Measurements from ENCODE around the gene ITLN1.

Gene ITLN1

DNA sequence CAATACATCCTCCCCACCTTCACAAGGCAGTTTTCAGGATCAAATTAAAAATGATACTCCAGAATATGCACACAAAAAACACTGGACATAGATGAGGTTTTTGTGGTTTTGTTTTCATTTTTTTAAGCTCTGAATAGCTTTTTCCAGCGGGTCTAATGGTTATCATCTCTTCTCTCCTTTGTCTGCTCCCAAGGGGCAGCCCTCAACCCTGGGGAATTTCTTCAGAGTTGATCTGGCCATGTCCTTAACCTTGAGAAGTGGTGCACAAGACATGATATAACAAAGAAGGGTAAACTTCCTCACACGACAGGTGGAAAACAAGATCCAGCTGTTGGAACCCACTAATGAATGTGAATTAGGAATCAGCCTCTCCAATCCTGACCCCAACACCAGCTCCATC is 20.8 kb downstream of the ITLN1 start:
- Histone ChIP-seq H3K9me3 (ENCODE audit: insufficient read depth, low read depth, low read length) (no peaks in the 10 kb centered on the region), H3K27me3 (ENCODE audit: insufficient read depth, low read length) (no peaks in the 10 kb centered on the region), H3K4me3 (ENCODE audit: low read length) (no peak overlapping the region), H3K9ac (ENCODE audit: low read depth, low read length) (no peak overlapping the region), H3K36me3 (ENCODE audit: insufficient read depth, low read depth, low read length) (no peaks in the 10 kb centered on the region), H3K27ac (ENCODE audit: low read length) (no peak overlapping the region), H3K4me1 (ENCODE audit: insufficient read depth, low read length) (no peaks in the 10 kb centered on the region)

DNA sequence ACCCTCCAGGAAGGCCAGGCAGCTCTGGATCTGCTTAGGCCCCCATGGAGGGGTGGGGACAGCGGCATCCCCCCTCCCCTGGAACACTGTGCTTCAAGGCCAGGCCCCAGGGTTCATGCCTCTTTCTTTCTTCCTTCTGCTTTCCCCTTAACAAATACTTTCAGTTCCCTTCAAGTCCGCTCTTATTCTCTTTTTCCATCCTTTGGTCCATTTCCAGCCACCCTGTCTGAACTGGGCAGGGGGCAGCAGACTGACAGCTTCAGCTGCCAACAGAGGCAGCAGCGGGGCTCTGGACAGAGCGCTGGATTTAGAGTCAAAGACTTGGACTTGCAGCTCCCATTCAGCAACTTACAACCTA is 21.2 kb downstream of the ITLN1 start:
- Histone ChIP-seq H3K4me3 (ENCODE audit: low read length) (no peak overlapping the region), H3K9ac (ENCODE audit: low read depth, low read length) (no peak overlapping the region), H3K27ac (ENCODE audit: low read length) (no peak overlapping the region), H3K36me3 (ENCODE audit: insufficient read depth, low read depth, low read length) (no peaks in the 10 kb centered on the region), H3K9me3 (ENCODE audit: insufficient read depth, low read depth, low read length) (no peaks in the 10 kb centered on the region), H3K27me3 (ENCODE audit: insufficient read depth, low read length) (no peaks in the 10 kb centered on the region), H3K4me1 (ENCODE audit: insufficient read depth, low read length) (no peaks in the 10 kb centered on the region)

DNA sequence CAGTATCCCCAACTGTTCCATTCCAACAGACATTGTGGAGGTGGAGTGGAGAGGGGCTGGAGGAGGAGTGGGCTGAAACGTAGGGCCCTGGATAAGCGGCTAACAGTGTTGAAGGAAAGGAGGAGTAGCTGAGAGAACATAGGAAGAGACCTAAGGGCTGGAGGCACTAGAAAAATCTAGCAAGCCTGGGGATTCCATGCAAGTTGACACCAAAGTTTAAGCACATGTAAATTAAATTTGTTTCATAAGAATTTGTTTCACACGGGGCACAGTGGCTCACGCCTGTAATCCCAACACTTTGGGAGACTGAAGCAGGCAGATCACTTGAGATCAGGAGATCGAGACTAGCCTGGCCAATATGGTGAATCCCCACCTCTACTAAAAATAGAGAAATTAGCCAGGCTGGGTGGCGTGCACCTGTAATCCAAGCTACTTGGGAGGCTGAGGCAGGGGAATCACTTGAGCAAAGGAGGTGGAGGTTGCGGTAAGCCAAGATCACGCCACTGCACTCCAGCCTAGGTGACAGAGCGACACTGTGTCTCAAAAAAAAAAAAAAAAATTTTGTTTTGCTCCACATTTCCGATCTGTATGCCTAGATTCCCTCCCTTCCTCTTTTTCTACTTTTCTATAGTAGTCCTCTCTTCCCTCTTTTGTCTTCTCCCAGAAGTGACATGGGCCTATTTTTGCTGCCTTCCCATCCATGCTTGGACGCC is 21.8 kb downstream of the ITLN1 start:
- no peak overlapping the region for H3K9ac ChIP-seq (ENCODE audit: low read depth, low read length)
- no peaks in the 10 kb centered on the region for H3K36me3 ChIP-seq (ENCODE audit: insufficient read depth, low read depth, low read length)
- H3K27me3 ChIP-seq (ENCODE audit: insufficient read depth, low read length) = no peaks in the 10 kb centered on the region
- H3K4me1 ChIP-seq (ENCODE audit: insufficient read depth, low read length) = no peaks in the 10 kb centered on the region
- no peak overlapping the region for H3K4me3 ChIP-seq (ENCODE audit: low read length)
- H3K9me3 ChIP-seq (ENCODE audit: insufficient read depth, low read depth, low read length) = no peaks in the 10 kb centered on the region
- H3K27ac ChIP-seq (ENCODE audit: low read length) = no peak overlapping the region

DNA sequence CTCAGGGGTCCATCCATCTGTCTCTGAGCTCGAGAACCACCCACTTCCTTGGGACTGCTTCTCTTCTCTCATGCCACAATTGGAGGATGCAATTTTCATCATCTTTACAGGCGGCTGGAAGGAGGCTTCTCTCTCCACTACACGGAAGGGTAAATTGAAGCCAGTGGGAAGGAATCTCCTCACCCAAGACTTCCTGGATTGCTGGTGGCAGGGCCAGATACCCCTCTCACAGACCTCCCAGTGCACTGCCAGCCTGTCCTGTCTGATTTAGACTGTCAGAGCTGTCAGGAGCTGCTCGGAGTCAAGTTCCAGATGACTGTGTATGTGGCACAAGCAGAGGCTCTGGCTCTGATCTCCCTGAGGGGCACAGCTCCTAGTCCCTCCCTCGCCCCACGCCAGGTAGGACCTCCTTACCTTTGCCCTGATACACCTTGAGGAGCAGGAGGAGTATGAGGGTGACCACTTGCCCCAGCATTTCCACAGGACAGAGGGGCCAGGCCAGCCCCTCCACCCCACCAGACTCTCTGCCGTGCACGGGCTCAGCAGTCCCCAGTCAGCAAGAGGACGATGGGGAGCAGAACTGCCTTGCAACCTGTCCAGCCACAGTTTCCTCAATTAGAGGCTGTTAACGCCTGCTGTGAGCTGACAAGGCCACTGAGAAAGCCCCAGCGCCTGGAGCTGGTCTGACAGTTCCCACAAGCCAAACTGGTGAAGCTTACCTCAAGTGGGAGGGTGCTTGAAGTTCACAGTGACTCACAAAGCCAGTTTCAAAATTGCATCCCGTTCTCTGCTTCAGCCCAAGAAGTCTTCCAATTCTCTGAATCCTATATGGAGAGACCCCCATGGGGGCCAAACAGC is 22.5 kb downstream of the ITLN1 start, which contains the start of gene CD244:
Gene CD244 (minus strand): TSS at position 685 of the 858 bp plus-strand sequence. CDS start 210 bp downstream, at position 475.
- Histone ChIP-seq H3K4me3 (ENCODE audit: low read length) (no peak within 1 kb of the TSS), H3K27ac (ENCODE audit: low read length) (no peak within 1 kb of the TSS), H3K36me3 (ENCODE audit: insufficient read depth, low read depth, low read length) (no peaks in the 10 kb centered on the region), H3K9ac (ENCODE audit: low read depth, low read length) (no peak within 1 kb of the TSS), H3K27me3 (ENCODE audit: insufficient read depth, low read length) (no peaks in the 10 kb centered on the region), H3K9me3 (ENCODE audit: insufficient read depth, low read depth, low read length) (no peaks in the 10 kb centered on the region), H3K4me1 (ENCODE audit: insufficient read depth, low read length) (no peaks in the 10 kb centered on the region)

DNA sequence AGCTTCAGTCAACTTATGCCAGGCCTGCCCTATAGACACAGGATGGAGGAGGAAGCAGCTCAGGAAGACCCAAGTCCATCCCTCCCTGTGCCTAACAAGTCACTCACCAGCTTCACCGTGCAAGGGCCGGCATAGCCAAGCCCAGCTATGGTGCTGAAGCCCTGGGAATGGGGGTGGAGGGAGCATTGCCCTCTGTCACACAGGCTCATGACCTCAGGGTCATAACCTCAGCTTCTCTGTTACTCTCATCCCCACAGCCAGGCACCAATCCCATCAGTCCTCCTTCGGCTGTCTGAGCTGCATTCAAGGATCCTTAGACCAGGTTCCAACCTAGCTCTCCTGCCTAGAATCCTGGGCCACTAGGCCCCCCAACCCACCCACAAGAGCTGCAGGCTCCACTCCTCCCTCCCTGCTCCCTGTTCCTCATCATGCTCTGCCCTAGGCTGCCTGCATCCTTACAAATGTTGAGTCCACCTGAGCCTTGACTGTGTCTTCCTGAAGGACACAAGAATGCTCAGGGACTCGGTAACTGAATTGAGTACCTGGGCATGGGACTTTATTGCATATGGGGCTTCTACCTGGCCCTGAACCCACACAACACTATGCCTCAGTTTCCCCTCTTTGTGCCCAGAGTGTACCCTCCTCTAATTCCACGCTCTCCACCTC is 24.0 kb downstream of the ITLN1 start:
- Histone ChIP-seq H3K9ac (ENCODE audit: low read depth, low read length) (no peak overlapping the region), H3K4me1 (ENCODE audit: insufficient read depth, low read length) (no peaks in the 10 kb centered on the region), H3K27me3 (ENCODE audit: insufficient read depth, low read length) (no peaks in the 10 kb centered on the region), H3K36me3 (ENCODE audit: insufficient read depth, low read depth, low read length) (no peaks in the 10 kb centered on the region), H3K27ac (ENCODE audit: low read length) (no peak overlapping the region), H3K9me3 (ENCODE audit: insufficient read depth, low read depth, low read length) (no peaks in the 10 kb centered on the region), H3K4me3 (ENCODE audit: low read length) (no peak overlapping the region)

DNA sequence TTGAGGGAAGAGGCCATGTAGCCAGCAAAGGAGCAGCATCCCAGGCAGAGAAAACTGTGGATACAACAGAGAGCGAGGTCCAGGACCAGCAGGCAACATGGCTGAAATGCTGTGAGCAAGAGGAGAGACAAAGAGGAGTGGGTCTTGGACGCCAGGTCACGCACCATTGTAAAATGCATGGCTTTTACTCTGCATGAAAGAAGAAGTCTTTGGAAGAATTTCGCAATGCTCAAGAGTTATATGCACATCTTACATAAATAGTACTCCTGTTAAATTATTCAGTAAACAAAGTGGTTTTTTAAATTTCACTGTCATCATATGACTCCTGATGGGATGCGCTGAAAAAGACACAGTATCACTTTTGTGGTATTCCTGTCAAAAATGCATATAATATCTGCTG is 25.8 kb downstream of the ITLN1 start:
- H3K36me3 ChIP-seq (ENCODE audit: insufficient read depth, low read depth, low read length) = no peaks in the 10 kb centered on the region
- H3K4me3 ChIP-seq (ENCODE audit: low read length) = no peak overlapping the region
- H3K9me3 ChIP-seq (ENCODE audit: insufficient read depth, low read depth, low read length) = no peaks in the 10 kb centered on the region
- no peak overlapping the region for H3K9ac ChIP-seq (ENCODE audit: low read depth, low read length)
- H3K4me1 ChIP-seq (ENCODE audit: insufficient read depth, low read length) = no peaks in the 10 kb centered on the region
- no peaks in the 10 kb centered on the region for H3K27me3 ChIP-seq (ENCODE audit: insufficient read depth, low read length)
- no peak overlapping the region for H3K27ac ChIP-seq (ENCODE audit: low read length)

DNA sequence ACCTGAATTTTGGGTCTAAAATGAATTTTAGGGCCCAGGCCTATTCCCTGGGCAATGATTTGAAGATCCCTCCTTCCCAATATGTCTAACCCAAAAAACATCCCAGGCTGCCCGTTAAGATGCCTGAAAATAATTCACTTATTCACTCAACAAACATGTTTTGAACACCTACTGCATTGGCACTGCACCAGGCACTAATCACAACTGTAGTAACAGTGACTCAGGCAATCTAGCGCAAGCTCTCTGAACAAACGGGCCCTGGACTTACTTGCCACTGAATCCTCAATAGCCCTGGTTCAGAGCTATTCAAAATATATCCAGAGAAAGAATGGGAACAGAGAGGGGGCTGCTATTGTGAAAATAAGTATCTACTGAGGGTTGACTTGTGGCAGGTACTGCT is 26.5 kb downstream of the ITLN1 start:
- H3K9ac ChIP-seq (ENCODE audit: low read depth, low read length) = no peak overlapping the region
- no peaks in the 10 kb centered on the region for H3K27me3 ChIP-seq (ENCODE audit: insufficient read depth, low read length)
- no peaks in the 10 kb centered on the region for H3K36me3 ChIP-seq (ENCODE audit: insufficient read depth, low read depth, low read length)
- no peaks in the 10 kb centered on the region for H3K4me1 ChIP-seq (ENCODE audit: insufficient read depth, low read length)
- no peaks in the 10 kb centered on the region for H3K9me3 ChIP-seq (ENCODE audit: insufficient read depth, low read depth, low read length)
- H3K4me3 ChIP-seq (ENCODE audit: low read length) = no peak overlapping the region
- no peak overlapping the region for H3K27ac ChIP-seq (ENCODE audit: low read length)

DNA sequence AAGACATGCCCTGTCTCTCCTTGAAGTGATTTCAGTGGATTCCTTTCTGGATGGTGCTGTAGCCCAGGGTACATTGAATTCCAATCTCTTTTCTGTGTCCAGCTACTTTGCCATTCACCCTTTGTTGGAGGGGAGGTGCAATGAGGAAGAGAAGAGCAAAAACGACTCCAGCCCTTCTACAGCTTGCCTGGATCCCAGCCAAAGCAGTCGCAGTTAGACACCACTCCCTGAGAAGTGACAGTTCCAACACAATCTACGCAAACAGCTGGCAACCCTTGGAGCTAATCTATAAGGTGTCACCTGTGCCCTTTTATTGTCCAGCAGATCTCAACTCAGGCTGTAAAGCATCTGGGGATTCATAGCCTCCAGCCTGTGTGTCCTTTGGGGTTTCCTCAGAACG is 26.9 kb downstream of the ITLN1 start:
- Histone ChIP-seq H3K27ac (ENCODE audit: low read length) (no peak overlapping the region), H3K4me1 (ENCODE audit: insufficient read depth, low read length) (no peaks in the 10 kb centered on the region), H3K4me3 (ENCODE audit: low read length) (no peak overlapping the region), H3K27me3 (ENCODE audit: insufficient read depth, low read length) (no peaks in the 10 kb centered on the region), H3K9me3 (ENCODE audit: insufficient read depth, low read depth, low read length) (no peaks in the 10 kb centered on the region), H3K36me3 (ENCODE audit: insufficient read depth, low read depth, low read length) (no peaks in the 10 kb centered on the region), H3K9ac (ENCODE audit: low read depth, low read length) (no peak overlapping the region)

DNA sequence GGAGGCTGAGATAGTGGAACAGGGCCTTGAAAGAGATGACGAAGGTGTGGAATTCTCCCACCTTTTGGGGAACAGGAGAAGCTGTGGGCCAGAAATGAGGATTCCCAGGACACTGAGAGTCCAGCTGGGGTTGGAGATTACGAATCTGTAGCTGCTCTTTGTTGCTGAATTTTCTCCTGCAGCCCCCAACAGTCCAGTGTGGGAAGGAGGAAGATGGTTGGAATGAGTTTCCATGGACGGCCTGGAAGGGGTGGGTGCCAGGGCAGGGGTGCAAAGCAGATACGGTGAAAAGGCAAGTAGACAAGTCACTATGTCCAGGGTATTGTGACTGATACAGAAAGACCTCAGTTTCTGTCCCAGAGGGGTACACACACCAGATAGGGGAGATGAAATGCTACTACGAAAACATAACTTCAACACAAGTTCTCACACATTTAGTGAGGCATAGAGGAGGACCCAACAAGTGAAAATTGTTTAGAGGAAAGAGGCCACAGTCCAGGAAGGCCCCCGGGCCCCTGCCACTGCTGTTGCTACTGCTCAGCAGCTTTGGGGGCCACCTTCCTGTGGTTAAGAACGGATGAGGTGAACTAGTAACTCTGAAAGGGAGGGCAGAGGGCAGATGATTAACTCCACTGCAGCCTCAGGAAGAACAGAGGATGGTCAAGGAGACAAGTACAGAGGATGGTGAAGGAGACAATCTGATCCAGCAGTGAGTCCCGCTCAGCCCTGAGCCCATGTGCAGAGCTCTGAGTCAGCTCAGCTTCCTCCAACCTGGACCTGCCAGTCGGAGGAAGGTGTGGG is 29.6 kb downstream of the ITLN1 start:
- Histone ChIP-seq H3K27ac (ENCODE audit: low read length) (no peak overlapping the region), H3K4me3 (ENCODE audit: low read length) (no peak overlapping the region), H3K27me3 (ENCODE audit: insufficient read depth, low read length) (no peaks in the 10 kb centered on the region), H3K9me3 (ENCODE audit: insufficient read depth, low read depth, low read length) (no peaks in the 10 kb centered on the region), H3K4me1 (ENCODE audit: insufficient read depth, low read length) (no peaks in the 10 kb centered on the region), H3K9ac (ENCODE audit: low read depth, low read length) (no peak overlapping the region), H3K36me3 (ENCODE audit: insufficient read depth, low read depth, low read length) (no peaks in the 10 kb centered on the region)

DNA sequence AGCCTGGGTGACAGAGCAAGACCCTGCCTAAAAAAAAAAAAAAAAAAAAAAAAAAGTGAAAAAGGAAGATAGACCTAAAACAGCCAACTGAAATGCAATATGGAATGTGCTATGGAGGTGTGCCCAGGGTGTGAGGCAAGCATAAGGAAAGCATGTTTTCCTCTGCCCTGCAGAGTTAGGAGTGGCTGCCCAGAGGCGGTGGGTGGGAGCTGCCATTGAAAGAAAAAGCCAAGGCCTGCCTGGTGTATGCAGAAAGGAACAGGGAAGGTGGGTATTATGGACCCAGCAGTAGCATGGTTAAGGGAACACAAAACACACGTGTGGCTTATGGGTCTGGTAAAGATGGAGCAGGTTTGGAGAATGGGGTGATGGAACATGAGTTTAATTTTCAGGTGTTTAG is 31.2 kb downstream of the ITLN1 start:
- Histone ChIP-seq H3K27ac (ENCODE audit: low read length) (no peak overlapping the region), H3K9me3 (ENCODE audit: insufficient read depth, low read depth, low read length) (no peaks in the 10 kb centered on the region), H3K36me3 (ENCODE audit: insufficient read depth, low read depth, low read length) (no peaks in the 10 kb centered on the region), H3K4me1 (ENCODE audit: insufficient read depth, low read length) (no peaks in the 10 kb centered on the region), H3K27me3 (ENCODE audit: insufficient read depth, low read length) (no peaks in the 10 kb centered on the region), H3K9ac (ENCODE audit: low read depth, low read length) (no peak overlapping the region), H3K4me3 (ENCODE audit: low read length) (no peak overlapping the region)

DNA sequence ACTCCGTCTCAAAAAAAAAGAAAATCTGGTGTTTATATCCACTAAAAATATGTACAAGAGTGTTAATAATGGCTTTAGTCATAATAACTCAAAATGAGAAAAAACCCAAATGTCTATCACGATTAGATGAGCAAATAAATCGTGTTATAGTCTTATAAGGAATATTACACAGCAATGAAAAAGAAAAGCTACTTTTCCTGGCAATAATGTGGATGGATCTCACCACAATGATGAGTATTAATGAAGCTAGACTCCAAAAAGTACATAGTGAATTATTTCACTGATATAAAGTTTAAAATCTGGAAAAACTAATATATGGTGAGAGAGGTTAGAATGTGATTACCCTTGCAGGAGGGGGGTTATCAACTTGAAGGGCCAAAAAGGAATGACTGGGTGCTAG is 32.0 kb downstream of the ITLN1 start:
- no peaks in the 10 kb centered on the region for H3K27me3 ChIP-seq (ENCODE audit: insufficient read depth, low read length)
- no peaks in the 10 kb centered on the region for H3K36me3 ChIP-seq (ENCODE audit: insufficient read depth, low read depth, low read length)
- no peak overlapping the region for H3K27ac ChIP-seq (ENCODE audit: low read length)
- H3K4me3 ChIP-seq (ENCODE audit: low read length) = no peak overlapping the region
- H3K4me1 ChIP-seq (ENCODE audit: insufficient read depth, low read length) = no peaks in the 10 kb centered on the region
- no peak overlapping the region for H3K9ac ChIP-seq (ENCODE audit: low read depth, low read length)
- H3K9me3 ChIP-seq (ENCODE audit: insufficient read depth, low read depth, low read length) = no peaks in the 10 kb centered on the region

All from iPS-20b (cell line).